K562 (cell line): ENCODE results near the gene MOCS3. TPM values are rescaled to one million over a fixed set of nuclear protein-coding genes. Genes with fewer than 3 reads are reported as not detected.

Source experiments
- EHMT2 ChIP-seq: fragments of 450-650 bp; IDR thresholded peaks from 2 replicates; pipeline ENCODE4 v1.6.1; 2018; ENCODE audit warnings: antibody characterized with exemption
- JUN ChIP-seq, 2 experiments: sonication (generic) in 1 of 2; formaldehyde crosslinking in 1 of 2; IDR thresholded peaks; 2 replicates each; pipeline versions ENCODE4 v1.6.1 to v1.8.0; 2012 to 2022; ENCODE audit warnings: borderline replicate concordance in 2 of 2, mild to moderate bottlenecking in 2 of 2, improper control_type of control experiment in 1 of 2, low read depth in 1 of 2, low read length in 1 of 2, missing genetic modification reagents in 1 of 2
- MAFK ChIP-seq: IDR thresholded peaks from 2 replicates; pipeline ENCODE4 v1.6.1; 2011; ENCODE audit warnings: low read length, improper control_type of control experiment
- MBD1 ChIP-seq: fragments of 250-450 bp; sonication (Bioruptor Pico); IDR thresholded peaks from 2 replicates; pipeline ENCODE4 v1.8.0; 2022; ENCODE audit warnings: inconsistent platforms
- PHB2 ChIP-seq: fragments of 450-650 bp; IDR thresholded peaks from 2 replicates; pipeline ENCODE4 v1.6.1; 2017; ENCODE audit warnings: low read depth
- REST ChIP-seq, 2 experiments: fragments of 450-650 bp; formaldehyde crosslinking in 1 of 2; IDR thresholded peaks; 2 replicates each; pipeline versions ENCODE4 v1.4.0 to v1.6.1; 2014 to 2020; ENCODE audit warnings: mild to moderate bottlenecking in 2 of 2, borderline replicate concordance in 1 of 2, low read depth in 1 of 2
- SPI1 ChIP-seq: IDR thresholded peaks from 2 replicates; pipeline ENCODE4 v1.6.1; 2011; ENCODE audit warnings: low read depth, low read length, control low read depth, borderline replicate concordance
- TFE3 ChIP-seq: fragments of 450-650 bp; formaldehyde crosslinking; IDR thresholded peaks from 2 replicates; pipeline ENCODE4 v1.4.0; 2020; ENCODE audit warnings: mild to moderate bottlenecking, mixed read lengths
- THRB ChIP-seq: fragments of 450-650 bp; formaldehyde crosslinking; conservative IDR thresholded peaks from 2 replicates; pipeline ENCODE4 v1.4.0; 2022; ENCODE audit warnings: mild to moderate bottlenecking, missing genetic modification characterization
- ZNF740 ChIP-seq, 3 experiments: fragments of 200-800 bp in 1 of 3; sonication (Bioruptor generic) in 1 of 3; sonication (generic) in 1 of 3; formaldehyde crosslinking in 1 of 3; IDR thresholded peaks; 2 replicates each; pipeline versions ENCODE4 v1.6.1 to v1.8.0; 2016 to 2022; ENCODE audit warnings: mild to moderate bottlenecking in 2 of 3, missing compliant biosample characterization in 2 of 3, missing genetic modification characterization in 2 of 3, missing genetic modification reagents in 1 of 3
- polyA plus RNA-seq, 8 experiments: library from polyadenylated mRNA; depleted of rRNA in 4 of 8; stranded (reverse) in 5 of 8; unstranded in 3 of 8; fragments of >200 nt; fragmentation: Nextera tagmentation in 2 of 8; fragmentation: Illumina TruSeq in 1 of 8; extraction: Ambion mirVana in 2 of 8; extraction: Trizol in 1 of 8; gene quantifications; 2 replicates each; pipeline versions ENCODE4 v1.2.1 to v1.2.3, GENCODE V29; 2011 to 2014; ENCODE audit warnings: inconsistent platforms in 1 of 8, missing spikeins in 1 of 8
- total RNA-seq, 7 experiments: library from RNA; depleted of rRNA in 6 of 7; stranded (reverse); fragments of >200 nt in 6 of 7; fragmentation: Illumina TruSeq in 2 of 7; extraction: Trizol in 2 of 7; gene quantifications; 2 replicates each; pipeline versions ENCODE4 v1.2.1 to v1.2.3, GENCODE V29; 2011 to 2021; ENCODE audit warnings: low replicate concordance in 1 of 7

Gene MOCS3
- total and polyA plus RNA-seq, 9 of the 15 experiments (the other 6 are each of a cell fraction or from before 2014, with no cell fraction given): 0.70 to 6.2 (median 2.9) TPM

GRCh38 chr20:50980851-50981713 is 22.5 kb downstream of the MOCS3 start (continued):
- TF ChIP-seq REST (IDR thresholded peaks at IDR 0.05; ENCODE audit: borderline replicate concordance): peak; percentile 29; the same call in 1 of the 2 replicates
- TF ChIP-seq REST (CRISPR knock-in tag; IDR thresholded peaks at IDR 0.05; ENCODE audit: low read depth): no peak
- TF ChIP-seq TFE3 (CRISPR knock-in tag): no peak
- TF ChIP-seq JUN (IDR thresholded peaks at IDR 0.05; ENCODE audit: borderline replicate concordance, low read depth, low read length): no peak
- TF ChIP-seq JUN (CRISPR knock-in tag; IDR thresholded peaks at IDR 0.05; ENCODE audit: borderline replicate concordance): no peak
- TF ChIP-seq EHMT2: no peak
- TF ChIP-seq ZNF740 (CRISPR knock-in tag; IDR thresholded peaks at IDR 0.05): peak; percentile 52; the same call in 1 of the 2 replicates
- no peak for TF ChIP-seq ZNF740 (tag; IDR thresholded peaks at IDR 0.05)
- no peak for TF ChIP-seq MBD1 (CRISPR knock-in tag)
- no peak for TF ChIP-seq THRB (CRISPR knock-in tag)
- TF ChIP-seq MAFK: peak; percentile 98
- TF ChIP-seq PHB2: no peak
- TF ChIP-seq SPI1: peak; percentile 61
